HG02623 (cell line): ENCODE measurements around the gene SERPINA10.

Experiments used
- ATAC-seq: cut with Tn5 transposase; IDR thresholded peaks from one replicate; pipeline ENCODE4 v1.9.1; 2021; ENCODE audit warnings: moderate library complexity; ENCODE audit not compliant: unreplicated experiment

The SERPINA10 gene, protein sequence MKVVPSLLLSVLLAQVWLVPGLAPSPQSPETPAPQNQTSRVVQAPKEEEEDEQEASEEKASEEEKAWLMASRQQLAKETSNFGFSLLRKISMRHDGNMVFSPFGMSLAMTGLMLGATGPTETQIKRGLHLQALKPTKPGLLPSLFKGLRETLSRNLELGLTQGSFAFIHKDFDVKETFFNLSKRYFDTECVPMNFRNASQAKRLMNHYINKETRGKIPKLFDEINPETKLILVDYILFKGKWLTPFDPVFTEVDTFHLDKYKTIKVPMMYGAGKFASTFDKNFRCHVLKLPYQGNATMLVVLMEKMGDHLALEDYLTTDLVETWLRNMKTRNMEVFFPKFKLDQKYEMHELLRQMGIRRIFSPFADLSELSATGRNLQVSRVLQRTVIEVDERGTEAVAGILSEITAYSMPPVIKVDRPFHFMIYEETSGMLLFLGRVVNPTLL

DNA sequence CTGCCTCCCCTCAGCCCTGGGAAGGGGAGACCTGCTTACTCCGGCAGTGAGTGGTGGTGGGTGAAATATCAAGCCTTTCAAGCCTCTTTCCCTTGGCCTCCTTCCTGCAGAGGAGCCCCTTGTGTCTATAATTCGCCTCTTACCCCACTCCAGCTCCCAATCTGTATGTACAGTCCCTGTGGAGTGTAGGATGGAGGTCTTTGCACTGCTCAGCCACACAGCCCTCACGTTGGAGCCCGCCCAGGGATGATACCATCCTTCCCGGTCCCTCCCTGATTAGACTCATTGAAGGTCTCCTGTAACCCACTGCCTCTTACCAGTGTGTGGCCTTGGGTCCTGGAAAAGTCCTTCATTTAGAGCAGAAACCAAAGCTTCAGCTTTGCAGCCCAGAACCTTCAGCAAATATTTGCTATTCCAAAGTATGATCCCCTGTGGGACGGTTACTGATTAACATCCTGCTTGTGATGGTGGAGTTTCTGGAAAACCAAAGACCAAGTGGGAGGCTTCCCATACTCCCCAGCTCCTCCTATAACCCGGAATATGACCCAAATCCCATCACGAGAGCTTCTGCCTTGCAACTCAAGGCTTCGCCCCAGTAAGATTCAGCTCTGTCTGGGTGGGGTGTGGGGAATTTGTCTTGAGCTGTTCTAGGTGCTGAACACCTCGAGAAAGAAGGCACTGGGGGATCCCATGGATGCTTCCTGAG is at the start of gene SERPINA10:
SERPINA10 (minus strand) TSS at position 397 of the 706 bp plus-strand sequence. CDS start 2,675 bp downstream, outside the sequence.
- ATAC-seq = no peak

DNA sequence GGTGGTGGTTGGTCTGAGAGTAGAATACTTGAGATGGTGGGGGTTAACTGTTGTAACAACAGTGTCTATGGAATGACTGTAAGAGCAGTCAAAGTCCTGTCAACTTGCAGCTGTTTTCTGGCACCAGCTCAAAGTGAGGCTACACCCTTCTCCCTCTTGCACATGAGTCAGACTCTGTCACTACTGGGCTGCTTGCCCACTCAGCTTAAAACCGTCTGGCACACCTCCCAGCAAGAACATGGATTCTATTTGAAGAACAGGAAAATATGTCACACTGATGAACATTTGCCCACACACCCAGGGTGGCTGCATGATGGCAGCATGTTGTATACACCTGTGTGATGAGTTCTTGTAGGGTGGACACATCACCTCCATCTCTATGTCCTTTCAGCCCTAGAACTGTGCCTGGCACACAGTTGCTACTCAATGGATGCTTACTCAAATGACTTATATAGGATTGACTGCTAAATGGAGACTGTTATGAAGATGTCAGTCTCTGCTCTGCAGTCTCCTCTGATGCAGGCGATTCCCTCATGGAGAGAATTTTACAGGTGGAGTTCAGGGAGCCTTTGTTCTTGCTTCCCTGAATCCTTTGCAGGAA is 49.4 kb upstream of the SERPINA10 start:
- ATAC-seq = no peak

DNA sequence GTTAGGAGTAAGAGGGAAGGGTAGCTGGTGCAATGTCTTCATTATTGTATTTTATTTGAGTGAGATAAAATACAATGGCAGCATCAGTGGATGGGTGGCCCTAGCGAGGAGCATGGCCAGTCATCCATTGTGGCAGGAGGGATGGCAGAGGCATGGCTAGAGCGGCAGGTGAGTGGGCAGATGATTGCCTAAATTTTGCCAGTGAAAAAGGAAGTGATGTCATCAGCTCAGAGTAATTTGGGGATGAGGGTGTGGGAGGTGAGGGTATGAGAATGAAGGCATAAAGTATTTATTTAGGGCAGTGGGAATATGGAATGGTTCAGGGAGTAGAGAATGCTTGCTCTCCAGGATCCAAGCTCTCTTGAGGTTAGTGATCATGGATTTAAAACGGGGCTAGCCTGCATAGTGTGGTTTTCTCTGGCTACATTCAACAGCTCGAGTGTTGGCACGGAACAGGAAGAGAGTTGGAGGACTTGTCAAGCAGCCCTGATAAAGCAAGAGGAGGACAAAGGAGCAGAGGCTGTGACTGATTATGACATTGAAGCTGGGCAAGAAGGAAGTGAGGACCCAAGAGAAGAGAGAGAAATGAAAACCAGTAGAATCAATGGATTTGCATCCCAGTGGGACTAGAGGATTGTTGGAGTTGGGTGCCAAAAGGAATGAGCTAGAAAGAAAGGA is 48.7 kb upstream of the SERPINA10 start:
- ATAC-seq = no peak

DNA sequence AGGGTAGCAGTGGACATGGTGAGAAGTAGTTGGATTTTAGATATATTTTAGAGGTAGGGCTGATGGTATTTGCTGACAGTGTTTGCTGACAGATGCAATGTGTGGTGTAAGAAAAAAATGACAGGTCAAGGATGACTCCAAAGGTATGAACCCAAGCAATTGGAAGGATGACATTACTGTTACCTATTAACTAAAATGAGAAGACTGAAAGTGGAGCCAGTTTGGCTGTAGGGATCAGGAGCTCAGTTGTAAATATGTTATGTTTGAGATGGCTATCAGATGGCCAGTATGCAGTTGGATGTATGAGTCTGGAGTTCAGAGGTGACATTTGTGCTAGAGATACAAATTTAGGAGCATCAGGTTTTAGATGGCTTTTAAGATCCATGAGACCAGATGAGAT is 47.5 kb upstream of the SERPINA10 start:
- ATAC-seq = no peak

DNA sequence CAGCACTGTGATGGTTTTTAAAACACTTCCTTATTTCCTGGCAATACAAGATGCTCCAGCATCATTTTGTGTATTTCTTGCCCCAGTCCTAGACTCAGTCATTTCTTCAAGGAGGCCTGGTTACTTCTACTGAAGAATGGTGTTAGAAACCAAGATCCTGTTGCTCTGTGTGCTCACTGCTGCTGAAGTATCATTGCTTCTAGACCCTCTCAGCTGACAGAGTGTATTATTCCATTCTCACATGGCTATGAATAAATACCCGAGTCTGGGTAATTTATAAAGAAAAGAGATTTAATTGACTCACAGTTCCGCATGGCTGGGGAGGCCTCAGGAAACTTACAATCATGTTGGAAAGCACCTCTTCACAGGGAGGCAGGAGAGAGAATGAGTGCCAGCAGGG is 45.0 kb upstream of the SERPINA10 start:
- no peak for ATAC-seq

DNA sequence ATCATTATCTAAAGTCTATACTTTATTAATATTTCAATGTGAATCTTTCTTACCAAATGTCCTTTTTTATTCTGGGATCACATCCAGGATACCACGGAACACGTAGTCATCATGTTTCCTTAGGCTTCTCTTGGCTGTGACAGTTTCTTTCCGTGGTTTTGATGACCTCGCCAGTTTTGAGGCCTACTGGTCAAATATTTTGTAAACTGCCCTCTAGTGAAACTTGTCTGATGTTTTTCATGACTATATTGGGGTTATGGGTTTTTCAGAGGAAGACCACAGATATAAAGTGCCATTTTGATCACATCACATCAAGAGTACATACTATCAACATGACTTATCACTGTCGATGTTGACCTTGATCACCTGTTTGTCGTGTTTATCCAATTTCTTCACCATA is 44.2 kb upstream of the SERPINA10 start:
- no peak for ATAC-seq

DNA sequence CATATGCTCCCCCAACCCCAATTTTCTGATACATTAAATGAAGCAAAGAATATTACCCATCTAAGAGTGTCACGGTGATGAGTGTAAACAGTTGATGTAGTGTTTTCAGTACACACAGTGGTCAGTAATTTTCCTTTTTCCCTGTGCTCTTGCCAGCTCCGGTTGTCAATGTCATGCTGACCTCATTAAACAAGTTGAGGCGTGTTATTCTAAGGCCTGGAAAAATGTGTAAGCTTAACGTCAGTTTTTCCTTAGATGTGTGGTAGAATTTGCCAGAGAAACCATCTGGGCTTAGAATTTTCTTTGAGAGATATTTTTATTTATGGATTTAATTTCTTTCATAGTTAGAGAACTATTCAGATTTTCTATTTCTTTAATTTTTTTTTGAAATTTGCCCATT is 41.8 kb upstream of the SERPINA10 start:
- no peak for ATAC-seq

DNA sequence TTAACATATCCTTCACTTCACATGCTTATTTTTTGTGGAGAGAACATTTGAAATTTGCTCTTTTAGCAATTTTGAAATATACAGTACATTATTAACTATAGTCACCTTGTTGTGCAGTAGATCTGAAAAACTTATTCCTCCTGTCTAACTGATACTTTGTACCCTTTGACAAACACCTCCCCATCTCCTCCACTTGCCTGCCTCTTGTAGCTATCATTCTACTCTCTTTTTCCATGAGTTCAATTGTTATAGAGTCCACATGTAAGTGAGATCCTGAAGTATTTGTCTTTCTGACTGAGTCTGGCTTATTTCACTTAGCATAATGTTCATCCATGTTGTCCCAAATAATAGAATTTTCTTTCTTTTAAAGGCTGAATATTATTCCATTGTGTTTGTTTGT is 39.5 kb upstream of the SERPINA10 start:
- no peak for ATAC-seq

DNA sequence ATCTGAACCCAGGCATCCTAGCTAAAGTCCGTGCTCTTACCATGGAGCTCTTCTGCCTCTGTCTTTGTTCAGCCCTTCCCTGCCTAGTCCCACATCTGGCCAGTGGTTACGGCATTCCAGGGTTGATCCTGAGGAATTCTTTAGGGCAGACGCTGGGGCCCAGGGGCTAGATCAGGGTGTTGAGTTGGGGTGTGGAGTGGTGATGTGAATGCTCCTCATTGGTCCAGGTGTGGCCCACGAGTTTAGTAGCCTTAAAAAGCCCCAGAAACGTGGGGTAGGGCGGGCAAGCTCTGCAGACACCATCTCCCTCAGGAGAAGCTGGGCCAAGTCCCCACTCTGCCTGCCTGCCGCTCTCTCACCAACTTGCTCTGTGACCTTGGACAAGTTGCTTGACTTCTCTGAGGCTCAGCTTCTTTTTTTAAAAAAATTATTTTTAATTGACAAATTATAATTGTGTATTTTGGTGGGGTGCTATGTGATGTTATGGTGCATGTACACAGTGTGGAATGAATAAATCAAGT is 39.1 kb upstream of the SERPINA10 start:
- ATAC-seq = no peak

DNA sequence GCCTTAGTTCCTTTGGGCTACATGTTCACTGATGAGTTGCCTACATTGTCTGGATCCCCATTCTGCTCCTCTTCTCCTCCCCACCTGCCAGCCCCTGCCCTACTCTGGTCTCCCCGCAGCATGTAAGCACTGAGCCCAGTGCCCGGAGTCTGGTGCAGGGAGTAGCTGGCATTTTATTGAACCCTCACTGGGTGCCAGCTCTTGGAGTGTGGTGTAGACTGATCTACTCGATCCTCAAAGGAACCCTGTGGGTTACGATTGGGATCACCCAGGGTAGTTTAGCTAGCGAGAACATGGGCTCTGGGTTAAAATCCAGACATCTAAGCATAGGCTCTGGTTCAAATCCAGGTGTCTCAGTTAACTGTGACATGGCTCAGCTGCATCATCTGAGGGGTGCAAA is 38.4 kb upstream of the SERPINA10 start:
- no peak for ATAC-seq

DNA sequence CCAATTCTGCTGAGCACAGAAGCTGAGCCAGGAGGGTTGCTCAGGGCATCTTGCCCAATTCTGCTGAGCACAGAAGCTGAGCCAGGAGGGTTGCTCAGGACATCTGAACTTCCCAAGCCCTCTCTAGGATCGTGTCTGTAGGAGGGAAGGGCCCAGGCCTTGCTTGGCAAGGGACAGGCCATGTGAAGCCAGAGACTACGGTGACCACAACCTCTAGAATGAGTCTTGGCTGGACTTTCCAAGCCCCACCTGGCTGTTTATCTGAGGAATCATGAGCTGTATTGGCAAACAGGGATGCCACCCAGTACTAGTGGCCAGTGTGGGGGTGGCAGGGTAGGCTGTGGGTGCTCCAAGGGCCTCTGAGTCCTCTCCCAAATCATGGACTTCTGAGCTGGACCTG is 37.8 kb upstream of the SERPINA10 start:
- no peak for ATAC-seq

DNA sequence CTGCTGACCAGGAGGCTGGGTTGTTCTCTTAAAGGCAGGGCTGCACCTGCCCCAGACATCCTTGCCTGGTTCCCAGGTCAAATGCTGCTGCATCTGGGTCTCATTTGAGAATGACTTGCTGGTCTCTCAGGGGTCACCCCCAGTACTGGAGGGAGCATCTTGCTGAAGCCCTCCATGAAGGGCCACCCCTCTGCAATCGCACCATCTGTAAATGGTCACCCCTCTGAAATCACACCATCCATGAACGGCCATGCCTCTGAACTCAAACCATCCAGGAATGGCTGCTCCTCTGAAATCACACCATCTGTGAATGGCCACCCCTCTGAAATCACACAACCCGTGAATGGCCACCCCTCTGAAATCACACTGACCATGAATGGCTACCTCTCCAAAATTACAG is 37.4 kb upstream of the SERPINA10 start:
- no peak for ATAC-seq

DNA sequence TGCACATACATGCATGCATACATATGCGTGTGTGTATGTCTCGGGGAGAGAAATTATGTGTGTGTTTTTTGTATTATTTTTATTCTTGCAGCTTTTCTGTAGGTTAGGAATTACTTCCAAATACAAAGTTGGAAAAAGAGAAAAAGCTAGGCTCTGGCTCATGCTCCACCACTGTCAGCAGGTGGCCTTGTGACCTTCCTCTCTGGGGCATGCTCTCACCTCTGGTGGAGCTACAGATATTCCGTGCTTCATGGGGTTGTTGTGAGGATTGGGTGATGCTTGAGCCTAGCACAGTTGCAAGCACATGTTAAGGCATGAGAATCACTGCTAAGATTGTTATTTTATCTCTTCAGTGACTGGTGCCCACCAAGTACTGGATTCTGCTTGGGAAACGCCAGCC is 36.8 kb upstream of the SERPINA10 start:
- ATAC-seq = no peak

DNA sequence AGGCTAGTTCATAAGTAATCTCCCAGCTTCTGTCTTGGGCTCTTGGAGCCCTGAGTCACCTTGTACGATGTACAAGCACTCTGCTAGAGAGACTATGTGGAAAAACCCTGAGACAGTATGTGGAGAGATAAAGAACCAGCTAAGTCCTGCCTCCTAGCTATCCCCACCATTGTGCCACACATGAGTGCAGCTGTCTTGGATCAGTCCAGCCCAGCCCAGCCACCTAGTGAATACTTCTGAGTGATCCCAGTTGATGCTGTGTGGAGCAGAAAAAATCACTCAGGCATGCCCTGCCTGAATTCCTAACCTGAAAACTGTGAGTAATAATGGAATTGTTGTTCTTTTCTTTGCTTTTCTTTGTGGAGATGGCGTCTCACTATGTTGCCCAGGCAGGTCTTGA is 35.1 kb upstream of the SERPINA10 start:
- no peak for ATAC-seq

DNA sequence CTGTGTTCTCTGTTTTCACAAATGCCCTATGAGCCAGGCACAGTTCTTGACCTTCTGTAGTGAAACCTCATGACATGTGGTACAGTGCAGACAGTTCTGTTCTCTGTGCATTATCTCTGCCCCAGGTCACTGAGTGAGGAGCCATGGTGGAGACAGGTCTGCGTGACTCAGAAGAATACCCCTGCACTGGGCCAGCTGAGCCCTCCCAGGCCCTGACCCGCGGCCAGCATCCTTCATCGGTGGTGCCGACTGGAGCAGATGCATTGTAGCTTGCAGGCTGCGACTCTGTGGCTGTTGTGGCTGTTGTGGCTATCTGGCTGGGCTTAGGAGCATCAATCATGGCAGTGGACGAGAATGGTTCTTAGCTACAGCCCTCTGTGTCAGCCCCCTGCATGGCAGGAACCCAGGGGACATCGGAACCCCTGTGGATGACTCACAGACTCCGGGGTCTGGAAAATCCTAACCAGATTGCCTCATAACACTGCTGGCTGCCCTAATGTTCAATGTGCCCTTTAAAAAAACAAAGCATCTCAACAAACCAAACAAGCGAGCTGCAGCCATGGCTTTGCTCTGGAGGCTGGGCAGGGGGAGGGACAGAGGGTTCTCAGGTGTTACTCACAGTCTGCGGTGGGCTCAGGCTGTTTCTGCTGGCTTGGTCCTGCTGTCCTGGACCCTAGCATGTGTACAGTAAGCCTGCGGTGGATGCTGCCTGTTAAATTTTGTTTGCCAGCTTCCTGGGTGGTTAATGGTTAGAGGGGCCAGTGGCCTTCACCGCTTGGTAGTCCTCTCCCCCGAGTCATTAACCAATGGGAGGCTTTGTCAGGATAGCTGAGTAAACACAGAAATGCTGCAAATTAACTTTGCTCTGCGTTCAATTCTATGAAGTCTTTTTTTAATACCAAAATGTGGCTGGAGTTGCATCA is 29.8 kb upstream of the SERPINA10 start, which contains the start of gene SERPINA6:
SERPINA6 (minus strand) TSS at position 689 of the 923 bp plus-strand sequence. CDS start 8,688 bp downstream, outside the sequence.
- no peak for ATAC-seq

DNA sequence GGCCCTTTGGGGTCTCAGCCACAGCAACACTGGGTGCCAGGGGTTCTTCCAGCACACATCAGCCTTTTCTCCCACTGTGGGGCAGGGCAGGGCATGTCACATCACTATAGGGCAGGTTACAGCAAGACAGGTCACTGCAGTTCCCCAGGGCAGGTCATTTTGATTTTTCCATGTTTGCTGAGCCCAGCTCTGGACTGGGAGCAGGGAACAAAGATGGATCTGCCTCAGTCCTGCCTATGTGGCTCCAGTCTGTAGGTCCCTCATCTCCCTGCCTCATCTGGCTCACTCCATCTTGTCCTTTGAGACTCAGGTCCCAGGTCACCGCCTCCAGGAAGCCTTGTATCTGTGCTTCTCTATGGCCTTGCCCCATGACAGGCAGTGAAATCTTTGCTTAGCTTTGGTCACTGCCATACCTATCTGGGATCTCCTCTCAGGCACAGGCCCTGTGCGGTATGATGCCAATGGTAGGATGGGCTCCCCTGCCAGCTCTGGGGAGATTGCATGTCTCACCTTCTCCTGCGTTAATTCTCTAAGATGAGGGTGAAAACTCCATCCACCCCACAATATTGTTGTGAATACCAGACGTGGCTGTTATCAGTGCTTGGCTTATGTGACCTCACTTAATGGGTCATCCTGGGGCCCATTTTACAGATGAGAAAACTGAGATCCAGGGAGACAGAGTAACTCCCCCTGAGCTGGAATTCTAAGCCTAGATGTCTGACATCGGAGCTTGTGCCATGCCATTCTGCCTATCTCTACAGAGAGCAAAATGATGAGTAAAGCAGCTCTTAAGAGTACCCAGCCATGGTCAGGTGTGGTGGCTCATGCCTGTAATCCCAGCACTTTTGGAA is 28.6 kb upstream of the SERPINA10 start:
- no peak for ATAC-seq

DNA sequence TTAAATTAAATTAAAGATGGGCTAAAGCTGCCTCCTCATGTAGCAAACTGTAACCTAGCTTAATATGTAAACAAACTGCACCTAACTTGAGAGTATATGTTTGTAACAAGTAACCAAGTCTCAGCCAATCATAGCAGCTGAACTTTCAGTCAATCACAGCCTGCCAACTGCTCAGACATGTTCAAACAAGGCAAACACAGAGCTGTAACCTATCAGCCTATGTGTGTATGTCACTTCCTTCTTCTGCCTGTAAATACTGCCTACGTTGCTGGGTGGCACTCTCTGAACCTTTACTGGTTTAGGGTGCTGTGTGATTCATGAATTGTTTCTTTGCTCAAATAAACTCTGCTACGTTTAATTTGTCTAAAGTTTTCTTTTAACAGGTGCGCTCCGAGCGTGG is 27.2 kb upstream of the SERPINA10 start:
- ATAC-seq = no peak

DNA sequence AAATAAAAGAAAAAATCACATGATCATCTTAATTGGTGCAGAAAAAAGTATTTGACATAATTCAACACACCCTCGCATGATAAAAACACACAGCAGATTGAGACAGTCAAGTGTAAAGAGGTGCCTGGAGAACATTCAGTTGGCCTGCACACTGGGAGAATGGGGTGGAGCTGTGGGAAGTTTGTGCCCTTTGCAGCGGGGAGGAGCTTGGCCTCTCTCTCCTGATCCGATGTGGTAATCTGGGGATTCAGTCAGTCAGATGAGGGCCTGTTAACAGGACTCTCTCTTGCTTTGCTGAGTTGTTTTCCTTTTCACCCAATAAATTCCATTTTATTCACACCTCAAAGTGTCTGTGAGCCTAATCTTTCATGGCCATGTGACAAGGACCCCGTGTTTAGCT is 24.2 kb upstream of the SERPINA10 start:
- no peak for ATAC-seq

DNA sequence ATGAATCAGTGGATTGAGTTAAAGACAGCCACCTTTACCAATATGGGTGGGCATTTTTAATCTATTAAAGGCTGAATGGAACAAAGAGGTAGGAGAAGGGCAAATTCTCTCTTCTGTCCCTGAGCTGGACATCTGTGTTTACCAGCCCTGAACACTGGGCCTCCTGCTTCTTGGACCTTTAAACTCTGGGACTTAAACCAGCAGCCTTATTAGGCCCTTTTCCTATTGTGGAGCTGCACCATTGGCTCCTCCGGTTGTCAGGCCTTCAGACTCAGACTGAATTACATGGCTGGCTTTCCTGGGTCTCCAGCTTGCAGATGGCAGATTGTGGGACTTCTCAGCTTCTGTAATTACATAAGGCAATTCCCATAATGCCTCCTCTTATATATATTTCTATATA is 23.6 kb upstream of the SERPINA10 start:
- ATAC-seq = no peak
